ENCODE data around the gene FAM72D.
"Not testable (repeated sequence)": the region's sequence is repeated elsewhere in the genome, so short reads cannot be mapped to it uniquely, and the experiment has no call there.

DNA sequence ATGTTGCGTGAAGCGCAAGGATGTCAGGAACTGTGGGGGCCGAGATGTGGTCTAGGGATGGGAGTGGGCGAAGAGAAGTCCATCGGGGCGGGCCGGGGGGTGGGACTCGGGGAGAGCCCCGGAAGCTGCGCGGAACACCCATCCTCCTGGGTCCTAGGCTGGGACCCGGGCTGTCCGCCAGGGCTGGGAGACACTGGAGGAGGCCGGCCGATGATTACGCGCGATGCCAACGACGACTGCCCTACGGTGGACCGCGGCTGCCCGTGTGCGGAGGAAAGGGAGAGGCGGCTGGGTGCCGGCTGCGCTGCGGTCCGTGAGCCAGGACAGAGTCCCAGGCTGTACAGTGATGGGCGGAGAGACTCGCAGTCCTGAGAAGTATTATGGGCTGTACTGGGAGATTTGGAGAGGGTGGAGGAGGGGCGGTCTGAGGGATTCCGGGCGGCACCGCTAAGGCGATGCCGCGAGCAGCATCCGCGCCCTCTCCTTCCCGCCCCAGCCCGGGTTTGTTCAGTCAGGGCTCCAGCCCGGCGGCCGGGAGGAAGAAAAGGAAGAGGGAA, 1.0 kb upstream of the FAM72D start:
- TF ChIP-seq CTCF (conservative IDR thresholded peaks at IDR 0.05; ENCODE audit: low read depth in 2 of 2); EZH2 (IDR thresholded peaks at IDR 0.05; ENCODE audit: low read depth, unreplicated experiment); ZNF114 (CRISPR knock-in tag; IDR thresholded peaks at IDR 0.05); POLR2AphosphoS5 (IDR thresholded peaks at IDR 0.05; ENCODE audit: low read depth); JUNB (IDR thresholded peaks at IDR 0.05; ENCODE audit: unreplicated experiment); EZH2phosphoT487 (IDR thresholded peaks at IDR 0.05; ENCODE audit: unreplicated experiment); CREB1 (CRISPR knock-in tag; IDR thresholded peaks at IDR 0.05; ENCODE audit: low read depth); STAT1 (IDR thresholded peaks at IDR 0.05; ENCODE audit: unreplicated experiment); ZNF331 (CRISPR knock-in tag; IDR thresholded peaks at IDR 0.05; ENCODE audit: low read depth): not testable (repeated sequence)
- TF ChIP-seq, protein P1, sequence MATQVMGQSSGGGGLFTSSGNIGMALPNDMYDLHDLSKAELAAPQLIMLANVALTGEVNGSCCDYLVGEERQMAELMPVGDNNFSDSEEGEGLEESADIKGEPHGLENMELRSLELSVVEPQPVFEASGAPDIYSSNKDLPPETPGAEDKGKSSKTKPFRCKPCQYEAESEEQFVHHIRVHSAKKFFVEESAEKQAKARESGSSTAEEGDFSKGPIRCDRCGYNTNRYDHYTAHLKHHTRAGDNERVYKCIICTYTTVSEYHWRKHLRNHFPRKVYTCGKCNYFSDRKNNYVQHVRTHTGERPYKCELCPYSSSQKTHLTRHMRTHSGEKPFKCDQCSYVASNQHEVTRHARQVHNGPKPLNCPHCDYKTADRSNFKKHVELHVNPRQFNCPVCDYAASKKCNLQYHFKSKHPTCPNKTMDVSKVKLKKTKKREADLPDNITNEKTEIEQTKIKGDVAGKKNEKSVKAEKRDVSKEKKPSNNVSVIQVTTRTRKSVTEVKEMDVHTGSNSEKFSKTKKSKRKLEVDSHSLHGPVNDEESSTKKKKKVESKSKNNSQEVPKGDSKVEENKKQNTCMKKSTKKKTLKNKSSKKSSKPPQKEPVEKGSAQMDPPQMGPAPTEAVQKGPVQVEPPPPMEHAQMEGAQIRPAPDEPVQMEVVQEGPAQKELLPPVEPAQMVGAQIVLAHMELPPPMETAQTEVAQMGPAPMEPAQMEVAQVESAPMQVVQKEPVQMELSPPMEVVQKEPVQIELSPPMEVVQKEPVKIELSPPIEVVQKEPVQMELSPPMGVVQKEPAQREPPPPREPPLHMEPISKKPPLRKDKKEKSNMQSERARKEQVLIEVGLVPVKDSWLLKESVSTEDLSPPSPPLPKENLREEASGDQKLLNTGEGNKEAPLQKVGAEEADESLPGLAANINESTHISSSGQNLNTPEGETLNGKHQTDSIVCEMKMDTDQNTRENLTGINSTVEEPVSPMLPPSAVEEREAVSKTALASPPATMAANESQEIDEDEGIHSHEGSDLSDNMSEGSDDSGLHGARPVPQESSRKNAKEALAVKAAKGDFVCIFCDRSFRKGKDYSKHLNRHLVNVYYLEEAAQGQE (IDR thresholded peaks at IDR 0.05; ENCODE audit: unreplicated experiment): not testable (repeated sequence)
- TF ChIP-seq, protein P2, sequence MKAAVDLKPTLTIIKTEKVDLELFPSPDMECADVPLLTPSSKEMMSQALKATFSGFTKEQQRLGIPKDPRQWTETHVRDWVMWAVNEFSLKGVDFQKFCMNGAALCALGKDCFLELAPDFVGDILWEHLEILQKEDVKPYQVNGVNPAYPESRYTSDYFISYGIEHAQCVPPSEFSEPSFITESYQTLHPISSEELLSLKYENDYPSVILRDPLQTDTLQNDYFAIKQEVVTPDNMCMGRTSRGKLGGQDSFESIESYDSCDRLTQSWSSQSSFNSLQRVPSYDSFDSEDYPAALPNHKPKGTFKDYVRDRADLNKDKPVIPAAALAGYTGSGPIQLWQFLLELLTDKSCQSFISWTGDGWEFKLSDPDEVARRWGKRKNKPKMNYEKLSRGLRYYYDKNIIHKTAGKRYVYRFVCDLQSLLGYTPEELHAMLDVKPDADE (IDR thresholded peaks at IDR 0.05): not testable (repeated sequence)
- TF ChIP-seq, protein P3, sequence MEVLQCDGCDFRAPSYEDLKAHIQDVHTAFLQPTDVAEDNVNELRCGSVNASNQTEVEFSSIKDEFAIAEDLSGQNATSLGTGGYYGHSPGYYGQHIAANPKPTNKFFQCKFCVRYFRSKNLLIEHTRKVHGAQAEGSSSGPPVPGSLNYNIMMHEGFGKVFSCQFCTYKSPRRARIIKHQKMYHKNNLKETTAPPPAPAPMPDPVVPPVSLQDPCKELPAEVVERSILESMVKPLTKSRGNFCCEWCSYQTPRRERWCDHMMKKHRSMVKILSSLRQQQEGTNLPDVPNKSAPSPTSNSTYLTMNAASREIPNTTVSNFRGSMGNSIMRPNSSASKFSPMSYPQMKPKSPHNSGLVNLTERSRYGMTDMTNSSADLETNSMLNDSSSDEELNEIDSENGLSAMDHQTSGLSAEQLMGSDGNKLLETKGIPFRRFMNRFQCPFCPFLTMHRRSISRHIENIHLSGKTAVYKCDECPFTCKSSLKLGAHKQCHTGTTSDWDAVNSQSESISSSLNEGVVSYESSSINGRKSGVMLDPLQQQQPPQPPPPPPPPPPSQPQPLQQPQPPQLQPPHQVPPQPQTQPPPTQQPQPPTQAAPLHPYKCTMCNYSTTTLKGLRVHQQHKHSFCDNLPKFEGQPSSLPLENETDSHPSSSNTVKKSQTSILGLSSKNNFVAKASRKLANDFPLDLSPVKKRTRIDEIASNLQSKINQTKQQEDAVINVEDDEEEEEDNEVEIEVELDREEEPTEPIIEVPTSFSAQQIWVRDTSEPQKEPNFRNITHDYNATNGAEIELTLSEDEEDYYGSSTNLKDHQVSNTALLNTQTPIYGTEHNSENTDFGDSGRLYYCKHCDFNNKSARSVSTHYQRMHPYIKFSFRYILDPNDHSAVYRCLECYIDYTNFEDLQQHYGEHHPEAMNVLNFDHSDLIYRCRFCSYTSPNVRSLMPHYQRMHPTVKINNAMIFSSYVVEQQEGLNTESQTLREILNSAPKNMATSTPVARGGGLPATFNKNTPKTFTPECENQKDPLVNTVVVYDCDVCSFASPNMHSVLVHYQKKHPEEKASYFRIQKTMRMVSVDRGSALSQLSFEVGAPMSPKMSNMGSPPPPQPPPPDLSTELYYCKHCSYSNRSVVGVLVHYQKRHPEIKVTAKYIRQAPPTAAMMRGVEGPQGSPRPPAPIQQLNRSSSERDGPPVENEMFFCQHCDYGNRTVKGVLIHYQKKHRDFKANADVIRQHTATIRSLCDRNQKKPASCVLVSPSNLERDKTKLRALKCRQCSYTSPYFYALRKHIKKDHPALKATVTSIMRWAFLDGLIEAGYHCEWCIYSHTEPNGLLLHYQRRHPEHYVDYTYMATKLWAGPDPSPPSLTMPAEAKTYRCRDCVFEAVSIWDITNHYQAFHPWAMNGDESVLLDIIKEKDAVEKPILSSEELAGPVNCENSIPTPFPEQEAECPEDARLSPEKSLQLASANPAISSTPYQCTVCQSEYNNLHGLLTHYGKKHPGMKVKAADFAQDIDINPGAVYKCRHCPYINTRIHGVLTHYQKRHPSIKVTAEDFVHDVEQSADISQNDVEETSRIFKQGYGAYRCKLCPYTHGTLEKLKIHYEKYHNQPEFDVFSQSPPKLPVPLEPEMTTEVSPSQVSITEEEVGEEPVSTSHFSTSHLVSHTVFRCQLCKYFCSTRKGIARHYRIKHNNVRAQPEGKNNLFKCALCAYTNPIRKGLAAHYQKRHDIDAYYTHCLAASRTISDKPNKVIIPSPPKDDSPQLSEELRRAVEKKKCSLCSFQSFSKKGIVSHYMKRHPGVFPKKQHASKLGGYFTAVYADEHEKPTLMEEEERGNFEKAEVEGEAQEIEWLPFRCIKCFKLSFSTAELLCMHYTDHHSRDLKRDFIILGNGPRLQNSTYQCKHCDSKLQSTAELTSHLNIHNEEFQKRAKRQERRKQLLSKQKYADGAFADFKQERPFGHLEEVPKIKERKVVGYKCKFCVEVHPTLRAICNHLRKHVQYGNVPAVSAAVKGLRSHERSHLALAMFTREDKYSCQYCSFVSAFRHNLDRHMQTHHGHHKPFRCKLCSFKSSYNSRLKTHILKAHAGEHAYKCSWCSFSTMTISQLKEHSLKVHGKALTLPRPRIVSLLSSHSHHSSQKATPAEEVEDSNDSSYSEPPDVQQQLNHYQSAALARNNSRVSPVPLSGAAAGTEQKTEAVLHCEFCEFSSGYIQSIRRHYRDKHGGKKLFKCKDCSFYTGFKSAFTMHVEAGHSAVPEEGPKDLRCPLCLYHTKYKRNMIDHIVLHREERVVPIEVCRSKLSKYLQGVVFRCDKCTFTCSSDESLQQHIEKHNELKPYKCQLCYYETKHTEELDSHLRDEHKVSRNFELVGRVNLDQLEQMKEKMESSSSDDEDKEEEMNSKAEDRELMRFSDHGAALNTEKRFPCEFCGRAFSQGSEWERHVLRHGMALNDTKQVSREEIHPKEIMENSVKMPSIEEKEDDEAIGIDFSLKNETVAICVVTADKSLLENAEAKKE (CRISPR knock-in tag; IDR thresholded peaks at IDR 0.05): not testable (repeated sequence)

All from GM23338 (cell line).